GM21528 (cell line): ENCODE data around the gene APOL6.
"Not testable (repeated sequence)": the region's sequence is repeated elsewhere in the genome, so short reads cannot be mapped to it uniquely, and the experiment has no call there.

Experiments
- ATAC-seq: cut with Tn5 transposase; IDR thresholded peaks from one replicate; pipeline ENCODE4 v1.9.1; 2021; ENCODE audit warnings: mild to moderate bottlenecking, moderate library complexity; ENCODE audit not compliant: unreplicated experiment, low FRiP score

The APOL6 gene

DNA sequence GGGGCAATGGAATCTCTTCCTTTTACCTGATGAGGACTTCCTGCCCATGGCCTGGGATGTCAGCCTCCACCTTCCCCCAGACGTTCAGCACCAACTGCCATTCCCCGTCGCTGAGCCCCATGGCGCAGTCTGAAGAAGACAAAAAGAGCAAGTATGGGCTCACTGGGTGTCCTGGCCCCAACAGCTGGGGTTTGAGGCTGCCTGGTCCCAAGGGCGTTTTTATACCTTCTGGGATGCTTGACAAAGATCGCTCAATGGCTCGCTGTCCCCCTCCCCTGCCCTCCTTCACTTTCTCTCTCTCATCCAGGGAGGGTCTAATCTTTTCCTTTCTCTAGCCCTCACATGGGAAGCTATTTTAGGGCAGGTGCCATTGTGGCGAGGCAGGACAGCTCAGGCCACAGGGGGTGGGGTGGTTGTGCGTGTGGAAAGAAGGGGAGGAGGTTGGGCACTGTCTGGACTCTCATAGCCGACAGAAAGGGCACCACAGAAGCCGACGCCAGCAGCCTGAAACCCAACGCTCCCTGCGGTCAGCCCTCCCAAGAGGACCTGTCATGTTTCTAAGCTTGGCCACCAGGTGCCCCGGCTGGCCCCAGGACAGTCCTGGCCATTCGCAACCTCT lies 31.0 kb upstream of the APOL6 start, which contains the start of gene MB:
MB (minus strand) TSS at position 193 of the 619 bp plus-strand sequence; CDS start at position 121, 72 bp downstream.
- ATAC-seq, result no peak

- ATAC-seq, result no peak
Observed at GRCh38 chr22:35618427-35619223, 29.6 kb upstream of the APOL6 start.

GRCh38 chr22:35619336-35620094 lies 28.7 kb upstream of the APOL6 start:
- no peak for ATAC-seq

DNA sequence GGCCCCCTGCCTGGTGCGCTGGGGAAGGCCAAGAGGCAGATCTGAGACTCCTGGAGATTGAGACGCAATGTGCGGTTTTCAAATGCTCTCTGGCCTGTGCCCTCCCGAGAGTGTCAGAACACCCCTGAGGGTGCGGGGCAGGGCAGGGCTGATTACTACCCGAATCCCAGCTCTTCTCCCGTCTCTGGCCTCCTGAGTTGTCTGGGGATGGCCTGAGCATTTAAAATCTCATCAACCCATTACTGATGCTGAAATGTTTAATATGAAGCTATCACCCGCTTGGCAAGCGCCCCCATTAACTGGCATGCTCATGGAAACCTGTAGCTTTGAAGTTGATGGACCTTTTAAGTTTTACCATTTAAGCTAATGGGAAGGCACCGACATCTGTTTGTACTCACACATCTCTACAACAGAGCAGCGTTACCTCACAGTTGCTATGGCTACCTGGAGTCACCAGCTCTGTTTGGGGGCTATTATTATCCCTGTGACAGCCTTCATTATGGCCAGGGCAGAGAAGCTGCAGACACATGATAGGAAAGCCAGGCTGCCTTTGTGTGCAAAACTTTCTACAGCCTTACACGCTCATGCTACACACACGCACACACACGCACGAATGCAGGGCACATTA lies 27.5 kb upstream of the APOL6 start:
- no peak for ATAC-seq

- ATAC-seq, result no peak
Observed at GRCh38 chr22:35621451-35621850, 26.8 kb upstream of the APOL6 start.

DNA sequence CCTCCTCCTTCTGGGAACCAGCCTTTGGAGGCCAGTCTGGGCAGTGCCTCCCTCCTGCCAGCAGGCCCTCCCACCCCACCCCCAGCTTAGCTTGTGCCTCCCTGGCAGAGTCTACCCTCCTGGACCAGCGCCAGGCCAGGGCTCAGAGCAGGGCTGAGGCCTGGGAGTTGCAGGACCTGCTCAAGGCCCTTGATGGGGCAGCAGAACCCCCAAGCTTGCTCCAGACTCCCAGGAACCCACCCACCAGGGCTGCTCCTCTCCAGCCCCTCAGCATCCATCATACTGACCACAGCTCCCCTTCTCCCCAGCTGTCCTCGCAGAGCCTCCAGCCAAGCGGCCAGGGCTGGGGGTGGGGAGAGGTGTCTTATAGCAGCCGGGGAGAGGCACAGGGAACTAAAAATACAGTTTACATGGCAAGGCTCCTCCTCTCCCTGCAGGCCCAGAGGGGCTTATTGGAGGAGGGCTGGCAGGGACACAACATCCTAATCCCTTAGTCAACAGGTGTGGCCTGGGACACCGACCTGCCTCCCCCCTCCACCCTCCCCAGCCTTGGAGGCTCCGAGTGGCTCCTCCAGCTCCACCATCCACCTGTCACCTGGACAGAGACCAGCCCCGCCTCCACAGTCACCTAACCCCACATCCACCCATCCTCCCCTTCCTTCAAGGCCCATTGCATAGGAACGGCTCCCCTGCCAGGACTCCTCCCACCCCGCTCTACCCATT lies 25.9 kb upstream of the APOL6 start:
- ATAC-seq, result no peak

GRCh38 chr22:35623885-35624284 lies 24.4 kb upstream of the APOL6 start:
- not testable (repeated sequence) for ATAC-seq

DNA sequence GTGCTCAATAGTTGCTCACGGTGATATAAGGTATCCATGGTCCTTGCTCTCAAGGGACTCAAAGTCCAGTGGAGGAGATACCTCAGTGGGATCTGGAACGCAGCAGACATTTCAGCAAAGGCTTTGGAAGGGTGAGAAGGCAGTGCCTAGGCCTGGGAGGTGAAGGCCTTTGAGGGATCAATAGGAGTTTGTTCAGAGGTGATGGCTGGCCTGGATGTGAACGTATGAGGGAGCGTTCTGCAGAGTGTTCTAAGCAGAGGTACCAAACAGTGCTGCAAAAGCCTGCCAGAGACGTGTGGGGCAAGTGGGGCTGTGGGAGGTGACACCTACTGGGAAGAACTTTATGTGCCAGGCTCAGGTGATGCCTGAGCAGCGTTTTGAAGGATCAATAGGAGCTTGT lies 23.7 kb upstream of the APOL6 start:
- ATAC-seq, result no peak

GRCh38 chr22:35625763-35626432 lies 22.3 kb upstream of the APOL6 start:
- no peak for ATAC-seq

DNA sequence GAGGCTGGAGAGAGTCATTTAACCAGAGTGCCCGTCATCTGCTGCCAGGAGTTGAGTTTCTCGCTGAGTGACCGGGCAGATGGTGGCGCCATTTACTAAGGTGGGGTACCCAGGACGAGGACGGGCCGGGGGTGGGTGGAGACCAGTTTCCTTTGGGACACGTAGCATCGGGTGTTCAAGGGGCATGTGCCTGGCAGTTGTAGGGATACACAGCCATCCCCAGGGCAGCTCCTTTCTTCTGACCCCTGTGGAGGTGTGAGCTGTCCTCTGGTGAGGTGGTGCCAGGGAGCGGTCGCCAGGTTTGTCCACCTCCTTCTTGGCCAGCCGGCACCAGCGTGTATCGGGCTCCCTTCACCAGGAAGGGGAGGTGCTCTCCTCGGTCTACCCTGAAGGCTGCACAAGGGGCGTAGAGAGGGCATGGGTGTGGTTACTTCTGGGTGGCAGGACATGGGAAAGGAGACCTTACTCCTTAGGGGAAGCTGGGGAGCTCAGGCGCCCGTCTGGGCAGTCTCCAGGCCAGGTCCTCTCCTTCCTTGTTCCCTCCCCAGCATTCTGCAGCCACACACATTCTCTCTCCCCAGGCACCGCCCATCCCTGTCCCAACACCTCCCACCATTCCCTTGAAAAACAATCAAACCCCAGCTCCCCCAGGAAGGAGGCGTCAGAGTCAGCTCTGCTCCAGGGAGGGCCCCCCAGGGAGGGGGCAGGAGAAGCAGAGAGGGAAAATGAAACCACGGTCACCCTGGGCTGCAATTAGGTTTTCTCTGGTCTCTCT lies 20.8 kb upstream of the APOL6 start:
- no peak for ATAC-seq

GRCh38 chr22:35628732-35629131 lies 19.5 kb upstream of the APOL6 start:
- no peak for ATAC-seq

- no peak for ATAC-seq
Observed at GRCh38 chr22:35629406-35630216, 18.6 kb upstream of the APOL6 start.

DNA sequence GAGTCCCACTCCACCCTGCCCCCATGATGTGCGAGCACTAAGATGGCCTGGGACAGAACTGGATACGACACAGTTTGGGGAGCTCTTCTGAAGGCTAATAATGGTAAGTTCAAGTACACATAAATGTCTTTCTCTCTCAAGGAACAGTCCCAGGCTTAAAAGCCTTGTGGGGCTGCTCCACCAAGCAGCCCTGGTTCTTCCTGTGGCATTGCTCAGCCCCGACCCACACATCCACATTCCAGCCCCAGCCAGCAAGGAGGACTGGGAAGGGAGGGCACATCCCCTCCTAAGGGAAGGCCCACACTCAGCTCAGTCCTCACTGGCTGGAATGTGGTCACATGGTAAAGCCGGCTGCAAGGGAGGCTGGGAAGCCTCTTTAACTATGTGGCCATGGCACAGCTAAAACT lies 17.9 kb upstream of the APOL6 start:
- ATAC-seq, result no peak

GRCh38 chr22:35630891-35631290 lies 17.4 kb upstream of the APOL6 start:
- no peak for ATAC-seq

DNA sequence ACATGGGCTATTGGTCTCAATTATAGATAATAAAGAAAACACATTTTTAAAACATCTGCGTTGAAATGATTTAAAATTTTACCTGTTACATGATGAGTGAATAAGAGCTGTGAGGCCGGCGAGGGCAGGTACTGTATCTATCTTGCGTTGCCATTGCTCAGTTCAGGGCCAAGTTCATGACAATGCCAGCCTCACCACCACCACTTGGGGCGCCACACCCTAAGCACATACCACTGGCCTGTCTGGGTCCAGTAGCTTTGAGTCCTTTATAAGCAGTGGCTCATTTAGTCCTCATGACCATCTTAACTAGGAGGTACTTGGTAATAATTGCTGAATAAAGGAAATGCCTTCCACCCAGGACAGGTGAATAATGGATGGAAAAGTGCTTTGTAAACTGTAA lies 16.6 kb upstream of the APOL6 start:
- no peak for ATAC-seq

GRCh38 chr22:35632935-35633334 lies 15.3 kb upstream of the APOL6 start:
- ATAC-seq, result no peak

DNA sequence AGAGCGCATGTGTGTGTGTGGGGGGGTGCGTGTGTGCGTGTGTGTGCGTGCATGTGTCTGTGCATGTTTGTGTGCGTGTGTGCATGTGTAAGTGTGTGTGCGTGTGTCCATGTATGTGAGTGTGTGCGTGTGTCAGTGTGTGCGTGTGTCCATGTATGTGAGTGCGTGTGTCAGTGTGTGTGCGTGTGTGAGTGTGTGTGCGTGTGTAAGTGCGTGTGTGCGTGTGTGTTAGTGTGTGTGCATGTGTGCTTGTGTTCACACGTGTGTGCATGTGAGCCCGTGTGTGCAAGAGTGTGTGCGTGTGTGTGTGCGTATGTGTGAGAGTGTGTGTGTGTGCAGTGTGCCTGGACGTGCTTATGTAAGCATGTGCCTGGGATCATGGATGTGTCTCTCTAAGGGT lies 14.7 kb upstream of the APOL6 start:
- ATAC-seq, result no peak

GRCh38 chr22:35634015-35634414 lies 14.2 kb upstream of the APOL6 start:
- ATAC-seq, result no peak
